HepG2 (cell line): ENCODE results near the gene NT5DC2. TPM values are rescaled to one million over a fixed set of nuclear protein-coding genes. Genes with fewer than 3 reads are reported as not detected.

ENCODE experiments used
- BHLHE40 ChIP-seq: IDR thresholded peaks from 2 replicates; pipeline ENCODE4 v1.6.1; 2011; ENCODE audit warnings: low read length, improper control_type of control experiment
- IKZF1 ChIP-seq: fragments of 450-650 bp; IDR thresholded peaks from 2 replicates; pipeline ENCODE4 v1.7.1; 2016
- polyA plus RNA-seq, 8 experiments: library from polyadenylated mRNA; depleted of rRNA in 3 of 8; stranded (reverse) in 7 of 8; unstranded in 1 of 8; fragments of >200 nt; fragmentation: Illumina TruSeq in 4 of 8; extraction: Trizol in 4 of 8; gene quantifications; 2 replicates each; pipeline versions ENCODE4 v1.2.1 to v1.2.3, GENCODE V29; 2011 to 2016; ENCODE audit warnings: low read depth in 4 of 8, missing spikeins in 1 of 8, mixed read lengths in 1 of 8; ENCODE audit not compliant: insufficient read depth in 1 of 8
- total RNA-seq, 5 experiments: library from RNA; depleted of rRNA; stranded (reverse); fragments of >200 nt; fragmentation: Illumina TruSeq; extraction: Trizol; gene quantifications; 2 replicates each; pipeline ENCODE4 v1.2.3, GENCODE V29; 2016; ENCODE audit warnings: low read depth in 1 of 5
- TF ChIP-seq, protein P1 (sequence below): sonication (generic); formaldehyde crosslinking; IDR thresholded peaks from 2 replicates; pipeline ENCODE4 v1.4.0; 2020; ENCODE audit warnings: missing genetic modification reagents, borderline replicate concordance
- TF ChIP-seq, protein P2 (sequence below): sonication (generic); formaldehyde crosslinking; IDR thresholded peaks from 2 replicates; pipeline ENCODE4 v1.5.0; 2020; ENCODE audit warnings: missing genetic modification reagents
- TF ChIP-seq, protein P3 (sequence below): sonication (generic); formaldehyde crosslinking; IDR thresholded peaks from 2 replicates; pipeline ENCODE4 v1.5.0; 2020; ENCODE audit warnings: missing genetic modification reagents

Gene NT5DC2
- total and polyA plus RNA-seq, 2 of the 13 experiments (the other 11 are each of a cell fraction or from before 2014, with no cell fraction given) = 131 to 240 TPM

DNA sequence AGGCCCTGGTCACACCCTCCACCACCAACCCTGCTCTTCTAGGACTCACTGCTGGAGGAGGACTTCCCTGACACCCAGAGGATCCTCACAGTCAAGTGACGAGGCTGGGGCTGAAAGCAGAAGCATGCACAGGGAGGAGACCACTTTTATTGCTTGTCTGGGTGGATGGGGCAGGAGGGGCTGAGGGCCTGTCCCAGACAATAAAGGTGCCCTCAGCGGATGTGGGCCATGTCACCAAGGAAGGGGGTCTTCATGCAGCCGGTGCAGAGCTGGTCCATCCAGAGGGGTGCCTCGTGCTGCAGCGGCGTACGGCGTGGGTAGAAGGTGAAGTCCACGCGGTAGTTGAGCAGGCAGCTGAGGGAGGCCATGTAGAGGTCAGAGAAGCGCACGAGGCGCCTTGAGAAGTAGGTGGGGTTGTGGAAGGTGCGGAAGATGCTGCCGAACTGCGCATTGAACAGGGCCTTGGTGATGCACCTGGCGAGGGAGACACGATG lies 9.4 kb downstream of the NT5DC2 start (continued):
- TF ChIP-seq, protein P1, sequence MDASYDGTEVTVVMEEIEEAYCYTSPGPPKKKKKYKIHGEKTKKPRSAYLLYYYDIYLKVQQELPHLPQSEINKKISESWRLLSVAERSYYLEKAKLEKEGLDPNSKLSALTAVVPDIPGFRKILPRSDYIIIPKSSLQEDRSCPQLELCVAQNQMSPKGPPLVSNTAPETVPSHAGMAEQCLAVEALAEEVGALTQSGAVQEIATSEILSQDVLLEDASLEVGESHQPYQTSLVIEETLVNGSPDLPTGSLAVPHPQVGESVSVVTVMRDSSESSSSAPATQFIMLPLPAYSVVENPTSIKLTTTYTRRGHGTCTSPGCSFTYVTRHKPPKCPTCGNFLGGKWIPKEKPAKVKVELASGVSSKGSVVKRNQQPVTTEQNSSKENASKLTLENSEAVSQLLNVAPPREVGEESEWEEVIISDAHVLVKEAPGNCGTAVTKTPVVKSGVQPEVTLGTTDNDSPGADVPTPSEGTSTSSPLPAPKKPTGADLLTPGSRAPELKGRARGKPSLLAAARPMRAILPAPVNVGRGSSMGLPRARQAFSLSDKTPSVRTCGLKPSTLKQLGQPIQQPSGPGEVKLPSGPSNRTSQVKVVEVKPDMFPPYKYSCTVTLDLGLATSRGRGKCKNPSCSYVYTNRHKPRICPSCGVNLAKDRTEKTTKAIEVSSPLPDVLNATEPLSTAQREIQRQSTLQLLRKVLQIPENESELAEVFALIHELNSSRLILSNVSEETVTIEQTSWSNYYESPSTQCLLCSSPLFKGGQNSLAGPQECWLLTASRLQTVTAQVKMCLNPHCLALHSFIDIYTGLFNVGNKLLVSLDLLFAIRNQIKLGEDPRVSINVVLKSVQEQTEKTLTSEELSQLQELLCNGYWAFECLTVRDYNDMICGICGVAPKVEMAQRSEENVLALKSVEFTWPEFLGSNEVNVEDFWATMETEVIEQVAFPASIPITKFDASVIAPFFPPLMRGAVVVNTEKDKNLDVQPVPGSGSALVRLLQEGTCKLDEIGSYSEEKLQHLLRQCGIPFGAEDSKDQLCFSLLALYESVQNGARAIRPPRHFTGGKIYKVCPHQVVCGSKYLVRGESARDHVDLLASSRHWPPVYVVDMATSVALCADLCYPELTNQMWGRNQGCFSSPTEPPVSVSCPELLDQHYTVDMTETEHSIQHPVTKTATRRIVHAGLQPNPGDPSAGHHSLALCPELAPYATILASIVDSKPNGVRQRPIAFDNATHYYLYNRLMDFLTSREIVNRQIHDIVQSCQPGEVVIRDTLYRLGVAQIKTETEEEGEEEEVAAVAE (CRISPR knock-in tag) = no peak
- no peak for TF ChIP-seq BHLHE40
- no peak for TF ChIP-seq IKZF1
- TF ChIP-seq, protein P2, sequence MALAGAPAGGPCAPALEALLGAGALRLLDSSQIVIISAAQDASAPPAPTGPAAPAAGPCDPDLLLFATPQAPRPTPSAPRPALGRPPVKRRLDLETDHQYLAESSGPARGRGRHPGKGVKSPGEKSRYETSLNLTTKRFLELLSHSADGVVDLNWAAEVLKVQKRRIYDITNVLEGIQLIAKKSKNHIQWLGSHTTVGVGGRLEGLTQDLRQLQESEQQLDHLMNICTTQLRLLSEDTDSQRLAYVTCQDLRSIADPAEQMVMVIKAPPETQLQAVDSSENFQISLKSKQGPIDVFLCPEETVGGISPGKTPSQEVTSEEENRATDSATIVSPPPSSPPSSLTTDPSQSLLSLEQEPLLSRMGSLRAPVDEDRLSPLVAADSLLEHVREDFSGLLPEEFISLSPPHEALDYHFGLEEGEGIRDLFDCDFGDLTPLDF = no peak
- TF ChIP-seq, protein P3, sequence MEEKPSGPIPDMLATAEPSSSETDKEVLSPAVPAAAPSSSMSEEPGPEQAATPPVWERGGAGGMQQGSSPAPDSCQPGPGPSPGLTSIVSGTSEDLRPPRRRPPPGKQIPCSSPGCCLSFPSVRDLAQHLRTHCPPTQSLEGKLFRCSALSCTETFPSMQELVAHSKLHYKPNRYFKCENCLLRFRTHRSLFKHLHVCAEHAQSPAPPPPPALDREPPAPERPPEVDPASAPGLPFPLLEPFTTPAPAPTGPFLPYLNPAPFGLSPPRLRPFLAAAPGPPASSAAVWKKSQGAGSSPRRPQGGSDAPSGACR = no peak
